GM10266 (cell line): Measurements from ENCODE around the gene OXSR1.

Source experiments
- DNase-seq: peaks from one replicate; pipeline ENCODE4 v3.0.0; 2012; ENCODE audit errors: extremely low spot score
- CTCF ChIP-seq: IDR thresholded peaks from 2 replicates; pipeline ENCODE4 v1.5.1; 2012; ENCODE audit warnings: mild to moderate bottlenecking, low read depth; ENCODE audit not compliant: control insufficient read depth, insufficient read depth; ENCODE audit errors: missing control alignments

Gene OXSR1

GRCh38 chr3:38119248-38119544 is 46.1 kb upstream of the OXSR1 start:
- no peak for TF ChIP-seq CTCF

GRCh38 chr3:38119821-38120692 is 45.3 kb upstream of the OXSR1 start:
- no peak for DNase-seq
- no peak for TF ChIP-seq CTCF

More at GRCh38 chr3:38119248-38119544, 46.1 kb upstream of the OXSR1 start:
- no peak for DNase-seq

- TF ChIP-seq CTCF: no peak
- DNase-seq: no peak
These were observed 44.5 kb upstream of the OXSR1 start for GRCh38 chr3:38120693-38121450.

- no peak for DNase-seq
- TF ChIP-seq CTCF: no peak
These were observed 43.9 kb upstream of the OXSR1 start for GRCh38 chr3:38121451-38121831.

- no peak for DNase-seq
- TF ChIP-seq CTCF: no peak
These were observed 43.4 kb upstream of the OXSR1 start for GRCh38 chr3:38121832-38122461.

GRCh38 chr3:38122712-38123290 is 42.5 kb upstream of the OXSR1 start:
- no peak for DNase-seq
- TF ChIP-seq CTCF: no peak
